Daoy (cell line): ENCODE results near the gene GNRH2. TPM values are rescaled to one million over a fixed set of nuclear protein-coding genes. Genes with fewer than 3 reads are reported as not detected.
"Not testable (repeated sequence)": the region's sequence is repeated elsewhere in the genome, so short reads cannot be mapped to it uniquely, and the experiment has no call there.

ENCODE experiments used
- DNase-seq: peaks from one replicate; pipeline ENCODE4 v3.0.0-alpha.2; 2015; ENCODE audit warnings: low read depth
- total RNA-seq: library from RNA; depleted of rRNA; stranded (reverse); fragments of >200 nt; shearing (Covaris generic); gene quantifications from 2 replicates; pipeline ENCODE4 v1.2.3, GENCODE V29; 2014

The GNRH2 gene
- total RNA-seq, 1 experiment from 2014 or later, result not detected

GRCh38 chr20:3072530-3073250 lies 29.3 kb downstream of the GNRH2 start:
- DNase-seq, result no peak

DNA sequence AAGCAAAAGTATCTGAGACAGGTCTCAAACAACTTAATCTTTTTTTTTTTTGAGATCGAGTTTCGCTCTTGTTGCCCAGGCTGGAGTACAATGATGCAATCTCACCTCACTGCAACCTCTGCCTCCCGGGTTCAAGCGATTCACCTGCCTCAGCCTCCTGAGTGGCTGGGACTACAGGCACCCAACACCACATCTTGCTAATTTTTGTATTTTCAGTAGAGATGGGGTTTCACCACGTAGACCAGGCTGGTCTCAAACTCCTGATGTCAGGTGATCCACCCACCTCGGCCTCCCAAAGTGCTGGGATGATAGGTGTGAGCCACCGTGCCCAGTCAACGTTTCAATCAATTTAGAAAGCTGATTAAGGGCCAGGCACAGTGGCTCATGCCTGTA lies 29.8 kb downstream of the GNRH2 start:
- not testable (repeated sequence) for DNase-seq

- DNase-seq, result no peak
Measured at GRCh38 chr20:3074812-3075211, 31.4 kb downstream of the GNRH2 start.

DNA sequence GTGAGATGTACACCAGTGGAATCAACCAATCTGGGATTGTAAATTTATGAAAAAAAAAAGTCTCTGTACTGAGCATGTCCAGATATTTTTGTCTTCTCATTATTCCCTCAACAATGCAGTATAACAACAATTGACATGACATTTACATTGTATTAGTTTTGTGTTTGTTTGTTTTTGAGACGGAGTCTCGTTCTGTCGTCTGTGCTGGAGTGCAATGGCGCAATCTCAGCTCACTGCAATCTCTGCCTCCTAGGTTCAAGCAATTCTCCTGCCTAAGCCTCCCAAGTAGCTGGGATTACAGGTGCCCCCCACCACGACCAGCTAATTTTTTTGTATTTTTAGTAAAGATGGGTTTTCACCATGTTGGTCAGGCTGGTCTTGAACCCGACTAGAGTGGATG lies 31.9 kb downstream of the GNRH2 start:
- DNase-seq, result not testable (repeated sequence)

- DNase-seq, result no peak
Measured at GRCh38 chr20:3077618-3078134, 34.3 kb downstream of the GNRH2 start.

GRCh38 chr20:3080939-3081388 lies 37.5 kb downstream of the GNRH2 start:
- no peak for DNase-seq

- DNase-seq, result no peak
Measured at GRCh38 chr20:3081641-3082040, 38.2 kb downstream of the GNRH2 start.

DNA sequence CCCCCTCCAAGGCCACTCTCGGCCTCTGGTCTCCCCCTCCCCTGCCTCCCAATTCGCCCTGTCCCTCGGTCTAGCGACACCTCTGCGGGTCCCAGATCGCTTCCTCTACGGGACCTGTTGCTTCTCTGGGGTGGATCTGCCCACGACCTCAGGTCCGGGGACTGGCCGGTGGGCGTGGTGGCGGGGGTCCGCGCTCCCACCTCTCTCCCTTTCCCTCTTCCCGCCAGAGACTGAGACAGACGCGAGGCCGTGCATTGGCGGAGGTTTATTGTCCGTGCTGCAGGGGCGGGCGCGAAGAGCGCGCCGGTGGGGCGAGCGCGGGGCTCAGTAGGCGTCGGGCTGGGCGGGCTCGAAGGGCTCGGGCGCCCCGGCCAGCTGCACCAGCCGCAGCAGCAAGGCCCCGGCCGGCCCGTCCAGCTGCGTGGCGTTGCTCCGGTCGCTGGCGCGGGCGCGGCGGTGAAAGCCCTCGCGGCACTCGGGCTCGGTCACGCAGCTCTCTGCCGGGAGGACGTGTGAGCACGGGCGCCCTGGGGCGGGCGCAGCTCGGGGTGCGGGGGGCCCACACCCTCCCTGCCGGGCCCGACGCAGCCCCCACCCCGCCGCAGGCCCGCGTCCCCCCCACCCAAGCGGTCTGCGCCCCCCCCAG lies 39.0 kb downstream of the GNRH2 start:
- DNase-seq, result no peak

DNA sequence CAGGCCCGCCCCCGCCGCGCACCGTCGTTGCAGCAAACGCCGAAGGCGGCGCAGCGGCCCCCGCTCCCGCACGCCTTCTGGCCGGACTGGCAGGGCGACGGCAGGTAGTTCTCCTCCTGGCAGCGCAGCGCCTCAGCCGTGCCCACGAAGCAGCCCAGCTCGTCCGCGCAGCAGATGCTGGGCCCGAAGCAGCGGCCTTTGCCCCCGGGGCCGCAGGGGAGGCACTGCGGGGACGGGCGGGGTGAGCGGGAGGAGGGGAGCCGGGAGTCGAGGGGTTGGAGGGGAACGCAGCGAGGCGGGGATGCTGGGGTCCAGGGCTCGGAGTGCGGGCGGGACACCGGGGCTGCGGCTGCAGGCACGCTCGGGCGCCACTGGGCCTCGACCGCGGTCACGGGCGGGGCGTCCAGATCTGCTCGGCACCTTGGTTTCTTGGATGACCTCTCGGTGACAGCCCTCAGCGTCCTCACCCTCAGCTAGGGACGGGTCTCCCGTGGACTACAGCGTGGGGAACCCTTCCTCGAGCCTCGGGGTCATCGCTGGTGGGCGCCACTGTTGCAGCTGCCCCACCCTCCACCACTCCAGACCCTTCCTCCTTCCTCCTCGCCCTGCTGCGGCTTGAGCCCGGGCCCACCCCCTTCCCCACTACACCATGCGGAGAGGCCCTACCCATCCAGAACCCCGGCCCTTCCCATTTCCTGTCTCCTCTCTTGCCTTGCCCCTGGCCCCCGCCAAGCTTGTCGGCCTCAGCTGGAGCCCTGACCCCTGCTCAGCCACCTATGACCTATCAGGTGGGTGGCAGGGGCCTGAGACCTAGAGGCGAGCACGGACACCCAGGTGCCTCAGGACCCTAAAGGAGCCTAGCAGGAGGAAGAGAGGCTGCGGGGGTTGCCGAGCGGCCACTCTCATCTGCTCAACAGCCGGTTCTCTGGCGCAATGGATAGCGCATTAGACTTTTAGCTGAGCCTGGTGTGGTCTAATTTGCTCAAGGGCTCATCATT lies 39.8 kb downstream of the GNRH2 start:
- no peak for DNase-seq

GRCh38 chr20:3084283-3084985 lies 41.0 kb downstream of the GNRH2 start, which contains the start of gene AVP:
Gene AVP (minus strand): TSS chr20:3084724. CDS start chr20:3084674, 50 bp downstream.
- DNase-seq, result no peak

DNA sequence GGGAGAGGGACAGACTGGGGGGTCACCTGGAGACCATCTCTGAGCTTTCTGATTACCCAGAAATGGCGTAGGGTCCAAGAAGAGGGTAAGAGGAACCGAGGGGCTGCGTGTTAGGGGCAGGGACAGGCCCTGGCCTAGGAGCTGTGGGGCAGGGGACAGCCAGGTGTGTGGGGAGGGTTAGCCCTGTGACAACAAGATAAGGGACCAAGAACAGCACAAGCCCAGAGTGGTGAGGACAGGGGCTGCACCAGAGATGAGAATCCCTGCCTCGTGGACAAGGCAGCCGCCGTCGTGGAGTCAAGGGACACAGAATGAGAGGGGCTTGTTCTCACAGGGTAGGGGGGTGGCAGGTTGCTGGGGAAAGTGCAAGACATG lies 41.6 kb downstream of the GNRH2 start:
- DNase-seq, result no peak

GRCh38 chr20:3085571-3086072 lies 42.2 kb downstream of the GNRH2 start:
- DNase-seq, result no peak

DNA sequence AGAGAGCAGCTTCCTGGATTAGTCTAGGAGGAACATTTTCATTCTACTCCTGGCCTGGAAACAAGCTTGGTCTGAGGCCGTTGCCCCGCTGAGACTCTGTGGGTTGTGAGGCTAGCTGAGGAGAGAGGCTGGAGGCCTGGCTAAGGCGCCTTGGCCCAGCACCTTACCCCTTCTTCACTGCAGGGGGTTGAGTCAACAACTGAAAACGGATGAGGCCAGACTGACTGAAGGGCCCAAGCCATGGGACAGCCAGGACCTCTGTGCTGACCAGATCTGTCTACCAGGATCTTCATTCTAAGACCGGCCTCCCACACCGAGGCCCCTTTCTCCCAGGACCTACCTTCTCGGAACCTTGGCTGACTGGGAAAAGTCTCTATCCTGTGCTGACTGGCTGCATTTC lies 44.6 kb downstream of the GNRH2 start:
- no peak for DNase-seq

DNA sequence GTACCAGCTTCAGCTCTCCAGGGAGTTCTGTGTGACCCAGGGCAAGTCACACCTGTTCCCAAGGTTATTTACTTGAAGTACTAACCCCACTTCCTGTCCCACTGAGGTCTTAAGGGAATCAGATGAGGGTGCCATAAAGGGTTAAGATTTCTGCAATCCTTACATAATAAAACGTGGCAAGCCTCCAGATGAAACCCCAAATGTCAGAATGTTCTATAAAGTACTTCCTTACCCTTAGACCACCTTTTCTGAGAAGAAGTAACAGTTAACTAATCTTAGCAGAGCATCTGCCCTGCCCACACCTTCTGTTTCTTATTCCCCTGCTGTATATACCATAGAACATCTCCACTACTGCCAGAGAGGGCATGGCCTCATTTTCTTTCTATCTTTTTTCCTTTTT lies 47.1 kb downstream of the GNRH2 start:
- DNase-seq, result no peak

DNA sequence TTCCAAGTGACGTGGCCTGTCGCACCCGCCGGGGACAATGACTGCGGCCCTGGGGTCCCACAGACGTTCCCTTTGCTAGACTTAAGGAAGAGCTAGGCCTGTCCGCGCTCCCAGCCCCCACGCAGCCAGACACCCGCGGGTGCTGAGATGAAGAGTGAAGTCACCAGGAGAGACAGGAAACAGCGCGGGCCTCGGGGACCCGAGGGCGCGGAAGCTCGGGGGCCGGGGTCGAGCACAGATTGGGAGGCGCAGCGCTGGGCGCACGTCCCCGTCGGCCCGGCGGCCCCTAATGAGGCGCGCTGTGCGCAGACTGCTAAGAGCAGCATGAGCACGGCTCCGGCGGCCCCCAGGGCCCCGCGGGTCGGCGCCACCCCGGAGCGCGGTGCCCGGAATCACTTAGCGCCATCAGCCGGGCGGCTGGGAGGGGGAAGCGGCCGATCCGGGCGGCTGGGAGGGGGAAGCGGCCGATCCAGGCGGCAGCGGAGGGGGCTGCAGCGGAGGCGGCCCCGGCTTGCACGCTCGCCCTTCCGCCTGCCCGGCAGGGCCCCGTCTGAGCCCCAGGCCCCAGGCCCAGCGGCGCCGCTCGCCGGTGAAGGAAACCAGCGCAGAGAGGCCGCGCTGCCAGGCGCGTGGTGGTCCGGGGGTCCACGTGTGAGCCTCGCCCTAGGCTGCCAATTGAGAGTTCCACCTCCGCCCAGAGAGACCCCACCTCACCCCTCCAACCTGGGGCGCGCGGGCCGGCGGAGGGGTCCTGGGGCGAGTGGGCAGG lies 49.4 kb downstream of the GNRH2 start:
- DNase-seq, result no peak

GRCh38 chr20:3093861-3094361 lies 50.5 kb downstream of the GNRH2 start:
- no peak for DNase-seq

GRCh38 chr20:3094848-3095629 lies 51.6 kb downstream of the GNRH2 start:
- DNase-seq, result no peak
